AG04449 (cell line): ENCODE results near the gene TMEM116.
"Not testable (repeated sequence)": the region's sequence is repeated elsewhere in the genome, so short reads cannot be mapped to it uniquely, and the experiment has no call there.

Experiments
- CTCF ChIA-PET: fragments of 350-600 bp; formaldehyde crosslinking; extraction: SDS; loops from one replicate; lab custom pipeline; 2021; ENCODE audit warnings: antibody characterized with exemption; lab: Yijun Ruan, JAX
- POLR2A ChIA-PET: fragments of 400-600, 350-600 bp; formaldehyde crosslinking; extraction: SDS; loops from one replicate; lab custom pipeline; 2020; ENCODE audit warnings: antibody characterized with exemption, inconsistent platforms; lab: Yijun Ruan, JAX
- DNase-seq: peaks from one replicate; pipeline ENCODE4 v3.0.0-alpha.2; 2010; ENCODE audit warnings: low read depth, low spot score
- H3K4me3 ChIP-seq: 2 replicates; pipeline ENCODE4 v1.5.1; 2011; ENCODE audit warnings: low read depth, mild to moderate bottlenecking, control low read depth, low read length
- CTCF ChIP-seq: IDR thresholded peaks from one replicate; pipeline ENCODE4 v1.5.1; 2011; ENCODE audit warnings: mild to moderate bottlenecking, moderate library complexity, low read length, control low read depth, inconsistent platforms; ENCODE audit not compliant: insufficient read depth; ENCODE audit errors: missing control alignments

Gene TMEM116

DNA sequence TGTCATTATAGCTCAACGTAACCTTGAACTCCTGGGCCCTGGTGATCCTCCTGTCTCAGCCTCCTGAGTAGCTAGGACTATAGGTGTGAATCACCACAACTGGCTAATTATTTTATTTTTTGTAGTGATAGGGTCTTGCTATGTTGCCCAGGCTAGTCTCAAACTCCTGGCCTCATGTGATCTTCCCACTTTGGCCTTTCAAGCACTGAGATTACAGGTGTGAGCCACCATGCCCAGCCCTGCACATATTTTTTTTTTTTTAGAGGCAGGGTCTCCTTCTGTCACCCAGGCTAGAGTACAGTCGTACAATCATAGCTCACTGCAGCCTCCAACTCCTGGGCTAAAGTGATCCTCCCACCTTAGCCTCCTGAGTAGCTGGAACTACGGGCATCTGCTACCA, 8.9 kb downstream of the TMEM116 start:
- no peak for DNase-seq
- TF ChIP-seq CTCF = no peak
- ChIA-PET POLR2A (no interaction called here), CTCF (interaction anchor here (2.6 kb wide), 1 partner anchor 9 kb away, joined by 11 read pairs; the partner anchor contains the start of genes ERP29 and TMEM116)
- no peak overlapping the region for H3K4me3 ChIP-seq

DNA sequence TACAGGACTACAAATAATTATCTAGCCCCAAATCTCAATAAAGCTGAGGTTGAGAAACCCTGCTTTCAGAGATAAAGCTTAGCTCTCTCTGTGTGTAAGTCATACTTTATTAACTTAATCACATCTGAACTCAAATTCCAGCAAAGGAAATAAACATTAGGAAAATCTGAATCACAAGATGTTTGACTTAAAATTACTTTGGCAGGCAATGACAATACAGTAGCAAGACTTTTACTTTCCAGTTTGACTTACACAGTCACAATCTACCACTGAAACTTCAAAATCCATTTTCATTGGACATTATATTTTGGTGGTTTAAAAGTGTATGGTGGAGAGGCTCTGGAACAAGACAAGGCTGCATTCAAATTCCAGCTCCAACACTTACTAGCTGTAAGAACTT, 11.4 kb downstream of the TMEM116 start:
- POLR2A ChIA-PET = no interaction called here
- TF ChIP-seq CTCF = no peak
- CTCF ChIA-PET = interaction anchor here (0.7 to 1.3 kb wide), 3 partner anchors 9 to 1589 kb away, joined by 3 to 4 read pairs (median 4); no protein-coding TSS in a partner anchor
- no peak for DNase-seq
- H3K4me3 ChIP-seq = no peak overlapping the region

GRCh38 chr12:112000820-112001219, 12.1 kb downstream of the TMEM116 start:
- TF ChIP-seq CTCF = no peak
- H3K4me3 ChIP-seq = no peak overlapping the region
- no peak for DNase-seq
- ChIA-PET POLR2A (no interaction called here), CTCF (interaction anchor here (1.1 to 1.3 kb wide), 2 partner anchors 9 kb away, joined by 4 read pairs; no protein-coding TSS in a partner anchor)

DNA sequence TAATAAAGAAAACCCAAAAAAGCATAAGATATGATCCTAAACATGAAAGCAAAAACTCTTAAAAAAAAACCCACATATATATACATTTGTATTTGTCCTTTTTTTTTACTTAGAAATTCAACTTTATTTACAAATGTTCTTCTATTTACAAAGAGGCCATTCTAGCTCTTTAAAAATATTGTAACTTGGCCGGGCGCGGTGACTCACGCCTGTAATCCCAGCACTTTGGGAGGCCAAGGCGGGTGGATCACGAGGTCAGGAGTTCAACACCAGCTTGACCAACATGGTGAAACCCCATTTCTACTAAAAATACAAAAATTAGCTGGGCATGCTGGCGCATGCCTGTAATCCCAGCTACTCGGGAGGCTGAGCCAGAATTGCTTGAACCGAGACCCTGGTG, 13.8 kb downstream of the TMEM116 start:
- H3K4me3 ChIP-seq, DNase-seq, POLR2A ChIA-PET: not testable (repeated sequence)
- CTCF ChIA-PET = interaction anchor here (1.9 kb wide), 1 partner anchor 15 kb away, joined by 8 read pairs; the partner anchor contains the start of genes ERP29 and TMEM116

DNA sequence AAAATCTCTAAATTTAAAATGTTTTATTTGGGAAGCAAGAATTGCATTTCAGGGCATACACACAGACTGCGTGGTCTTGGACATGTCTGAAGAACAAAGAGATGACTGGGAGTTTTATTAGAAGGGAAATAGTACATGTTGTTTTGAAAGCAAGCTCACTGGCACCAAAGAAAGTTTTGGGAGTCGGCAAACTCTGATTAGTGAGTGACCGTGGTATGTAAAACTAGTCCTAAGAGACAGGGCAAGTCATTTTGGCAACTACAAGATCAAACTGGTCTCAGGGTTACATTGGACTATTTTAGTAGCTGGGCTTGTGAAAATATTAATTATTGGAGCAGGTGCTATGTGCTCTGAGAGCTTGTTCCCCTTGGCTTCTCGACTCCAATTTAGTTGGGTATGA, 14.9 kb downstream of the TMEM116 start:
- POLR2A ChIA-PET = no interaction called here
- CTCF ChIA-PET = interaction anchor here (0.8 to 1.9 kb wide), 4 partner anchors 14 to 53 kb away, joined by 3 to 8 read pairs (median 3); partner anchors contain the start of genes ERP29 and TMEM116
- TF ChIP-seq CTCF = no peak
- H3K4me3 ChIP-seq = no peak overlapping the region
- DNase-seq = no peak

DNA sequence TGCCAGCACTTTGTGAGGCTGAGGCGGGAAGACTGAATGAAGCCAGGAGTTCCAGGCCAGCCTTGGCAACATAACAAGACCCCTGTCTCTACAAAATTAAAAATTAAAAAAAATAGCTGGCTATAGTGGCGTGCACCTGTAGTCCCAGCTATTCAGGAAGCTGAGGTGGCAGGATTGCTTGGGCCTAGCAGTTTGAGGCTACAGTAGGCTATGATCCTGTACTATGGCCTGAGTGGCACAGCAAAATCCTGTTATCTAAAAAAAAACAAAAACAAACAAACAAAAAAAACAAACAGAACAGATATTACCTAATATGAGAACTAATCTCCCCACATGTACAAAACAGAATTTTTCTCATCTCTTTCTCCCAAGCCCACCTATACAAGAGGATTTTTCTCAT, 15.7 kb downstream of the TMEM116 start:
- no peak overlapping the region for H3K4me3 ChIP-seq
- ChIA-PET CTCF (interaction anchor here (0.9 to 1.9 kb wide), 3 partner anchors 15 to 21 kb away, joined by 3 to 8 read pairs (median 3); partner anchors contain the start of genes ERP29 and TMEM116), POLR2A (no interaction called here)
- no peak for DNase-seq
- TF ChIP-seq CTCF = no peak
